ENCODE measurements around the gene MED13L. TPM values are rescaled to one million over a fixed set of nuclear protein-coding genes. Genes with fewer than 3 reads are reported as not detected.

MED13L gene
- total RNA-seq, 1 donor from 2014 or later, result 117 TPM

DNA sequence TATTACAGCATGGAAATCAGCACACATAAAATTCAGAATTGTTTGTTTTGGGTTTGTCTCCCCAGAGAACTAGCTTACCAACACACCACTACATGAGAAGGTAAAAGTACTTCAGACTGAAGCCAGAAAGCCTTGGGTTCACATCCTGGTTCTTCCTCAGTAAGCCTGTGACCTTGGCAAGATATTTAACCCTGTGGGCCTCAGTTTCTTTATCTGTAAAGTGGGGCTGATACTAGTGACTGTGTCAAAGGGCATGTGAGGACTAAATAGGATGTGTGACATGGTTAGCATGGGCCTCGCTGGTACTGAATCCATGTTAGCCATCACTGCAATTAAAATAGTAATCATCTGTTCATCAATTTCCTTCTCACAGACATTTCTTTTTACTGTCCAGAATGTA lies 366.1 kb downstream of the MED13L start:
- no peaks in the 10 kb centered on the region for H3K27me3 ChIP-seq
- no peaks in the 10 kb centered on the region for H3K36me3 ChIP-seq
- no peak overlapping the region for H3K27ac ChIP-seq
- DNase-seq (ENCODE audit: low spot score in 2 of 2), result no peak
- H3K4me1 ChIP-seq, result no peaks in the 10 kb centered on the region
- H3K9me3 ChIP-seq, result no peaks in the 10 kb centered on the region
- intact Hi-C loops (cut with DNase I), result no loop called here
- no peak overlapping the region for H3K4me3 ChIP-seq
- TF ChIP-seq, protein P1, sequence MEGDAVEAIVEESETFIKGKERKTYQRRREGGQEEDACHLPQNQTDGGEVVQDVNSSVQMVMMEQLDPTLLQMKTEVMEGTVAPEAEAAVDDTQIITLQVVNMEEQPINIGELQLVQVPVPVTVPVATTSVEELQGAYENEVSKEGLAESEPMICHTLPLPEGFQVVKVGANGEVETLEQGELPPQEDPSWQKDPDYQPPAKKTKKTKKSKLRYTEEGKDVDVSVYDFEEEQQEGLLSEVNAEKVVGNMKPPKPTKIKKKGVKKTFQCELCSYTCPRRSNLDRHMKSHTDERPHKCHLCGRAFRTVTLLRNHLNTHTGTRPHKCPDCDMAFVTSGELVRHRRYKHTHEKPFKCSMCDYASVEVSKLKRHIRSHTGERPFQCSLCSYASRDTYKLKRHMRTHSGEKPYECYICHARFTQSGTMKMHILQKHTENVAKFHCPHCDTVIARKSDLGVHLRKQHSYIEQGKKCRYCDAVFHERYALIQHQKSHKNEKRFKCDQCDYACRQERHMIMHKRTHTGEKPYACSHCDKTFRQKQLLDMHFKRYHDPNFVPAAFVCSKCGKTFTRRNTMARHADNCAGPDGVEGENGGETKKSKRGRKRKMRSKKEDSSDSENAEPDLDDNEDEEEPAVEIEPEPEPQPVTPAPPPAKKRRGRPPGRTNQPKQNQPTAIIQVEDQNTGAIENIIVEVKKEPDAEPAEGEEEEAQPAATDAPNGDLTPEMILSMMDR (IDR thresholded peaks at IDR 0.05), result no peak

DNA sequence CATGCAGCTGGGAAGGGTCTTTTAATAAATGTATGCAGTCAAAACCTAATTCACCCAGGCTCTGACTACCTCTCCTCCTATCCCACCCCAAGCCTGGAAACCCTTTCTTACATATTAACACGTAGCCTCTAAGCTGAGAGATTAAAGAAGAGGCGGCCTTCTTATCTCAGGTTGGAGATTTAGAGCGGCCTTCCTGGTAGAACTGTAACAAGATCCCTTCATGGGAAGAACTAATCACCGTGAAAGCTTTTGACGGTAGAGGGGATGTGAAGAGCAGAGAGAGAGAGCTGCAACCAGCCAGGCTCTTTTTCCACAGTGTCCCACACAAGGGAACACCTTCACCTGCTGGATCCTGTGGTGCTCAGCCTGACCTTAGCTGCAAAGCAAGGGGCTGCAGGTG lies 367.4 kb downstream of the MED13L start:
- intact Hi-C loops (cut with DNase I), result no loop called here
- no peak overlapping the region for H3K4me3 ChIP-seq
- H3K9me3 ChIP-seq, result no peaks in the 10 kb centered on the region
- no peaks in the 10 kb centered on the region for H3K27me3 ChIP-seq
- DNase-seq (ENCODE audit: low spot score in 2 of 2), result no peak
- H3K36me3 ChIP-seq, result no peaks in the 10 kb centered on the region
- H3K27ac ChIP-seq, result no peak overlapping the region
- no peaks in the 10 kb centered on the region for H3K4me1 ChIP-seq
- TF ChIP-seq, protein P1 (IDR thresholded peaks at IDR 0.05), result no peak

All from ascending aorta (tissue), 2 donors.